Panc1 (cell line): ENCODE results near the gene FSIP1. TPM values are rescaled to one million over a fixed set of nuclear protein-coding genes. Genes with fewer than 3 reads are reported as not detected.

Experiments used
- ATAC-seq: fragments of 200-7000 bp; cut with Tn5 transposase; 2 replicates; pipeline ENCODE4 v1.9.1; 2020; ENCODE audit warnings: mild to moderate bottlenecking, moderate library complexity
- BruUV-seq: library from RNA; stranded (reverse); fragments of 400-500 nt; replicated peaks from 2 replicates; lab custom pipeline; 2021; lab: Mats Ljungman, UMichigan
- CTCF ChIA-PET: fragments of 300-600 bp; sonication (Branson Sonifier 250); formaldehyde crosslinking; loops from one replicate; lab custom pipeline; 2022; ENCODE audit warnings: antibody characterized with exemption; lab: Charles Lee
- POLR2A ChIA-PET: fragments of 300-600 bp; sonication (Branson Sonifier 250); formaldehyde crosslinking; loops from one replicate; lab custom pipeline; 2022; ENCODE audit warnings: antibody characterized with exemption; lab: Charles Lee
- DNase-seq: peaks from one replicate; pipeline ENCODE4 v3.0.0-alpha.2; 2010; ENCODE audit warnings: low read depth, low spot score
- H3K27ac ChIP-seq: 2 replicates; pipeline ENCODE4 v1.5.1; 2011; ENCODE audit warnings: mild to moderate bottlenecking, low read length, inconsistent platforms
- H3K27me3 ChIP-seq: fragments of 200-500 bp; sonication (Bioruptor generic); 2 replicates; pipeline ENCODE4 v1.6.0; 2014; ENCODE audit warnings: low read length, inconsistent platforms; ENCODE audit not compliant: control insufficient read depth, insufficient read depth
- H3K36me3 ChIP-seq: fragments of 200-500 bp; sonication (Bioruptor generic); 2 replicates; pipeline ENCODE4 v1.5.1; 2014; ENCODE audit warnings: inconsistent platforms, mild to moderate bottlenecking, low read length, moderate library complexity; ENCODE audit not compliant: control insufficient read depth, insufficient read depth
- H3K4me1 ChIP-seq: 2 replicates; pipeline ENCODE4 v1.5.1; 2011; ENCODE audit warnings: inconsistent platforms, mild to moderate bottlenecking, low read length, moderate library complexity; ENCODE audit not compliant: control insufficient read depth, insufficient read depth
- H3K4me3 ChIP-seq, 2 experiments: 2 replicates each; pipeline ENCODE4 v1.5.1; 2011 to 2012; ENCODE audit warnings: low read depth in 2 of 2, low read length in 2 of 2, mild to moderate bottlenecking in 2 of 2, inconsistent platforms in 1 of 2, moderate library complexity in 1 of 2
- H3K9me3 ChIP-seq: fragments of 200-500 bp; sonication (Bioruptor generic); 2 replicates; pipeline ENCODE4 v1.5.1; 2014; ENCODE audit warnings: low read depth, mild to moderate bottlenecking, inconsistent platforms, low read length, moderate library complexity; ENCODE audit not compliant: control insufficient read depth, insufficient read depth
- POLR2AphosphoS5 ChIP-seq: IDR thresholded peaks from 2 replicates; pipeline ENCODE4 v1.6.1; 2012; ENCODE audit warnings: mild to moderate bottlenecking, low read depth, low read length, moderate library complexity
- SIN3A ChIP-seq: IDR thresholded peaks from 2 replicates; pipeline ENCODE4 v1.6.1; 2012; ENCODE audit warnings: low read depth, mild to moderate bottlenecking, low read length, moderate library complexity, borderline replicate concordance; ENCODE audit not compliant: insufficient read depth
- TCF7L2 ChIP-seq: IDR thresholded peaks from 2 replicates; pipeline ENCODE4 v1.6.1; 2011; ENCODE audit warnings: mild to moderate bottlenecking, low read depth, low read length, inconsistent platforms
- in situ Hi-C: cut with HindIII; loops from 2 replicates; pipeline ENCODE4 v1.10.0; 2016; ENCODE audit warnings: low sequenced_read_pairs, low pct_unique_long_range_greater_than_20kb
- intact Hi-C: fragments of 100-400 bp; cut with micrococcal nuclease; formaldehyde crosslinking; loops from one replicate; pipeline ENCODE4 v1.10.0; 2022; ENCODE audit not compliant: unreplicated experiment
- total RNA-seq: library from RNA; stranded (reverse); gene quantifications from one replicate; pipeline ENCODE4 v1.2.1, GENCODE V29; 2021; ENCODE audit not compliant: unreplicated experiment
- TF ChIP-seq, protein P1 (sequence below), 2 experiments: IDR thresholded peaks; 2 replicates each; pipeline ENCODE4 v1.6.1; 2011 to 2012; ENCODE audit warnings: low read depth in 2 of 2, control low read depth in 1 of 2, low read length in 1 of 2, mild to moderate bottlenecking in 1 of 2, moderate library complexity in 1 of 2; ENCODE audit not compliant: insufficient read depth in 1 of 2
- TF ChIP-seq, protein P2 (sequence below): fragments of 450-650 bp; IDR thresholded peaks from 2 replicates; pipeline ENCODE4 v1.5.1; 2017; ENCODE audit warnings: mild to moderate bottlenecking

The FSIP1 gene
- total RNA-seq, 1 experiment from 2014 or later: 1.4 TPM

DNA sequence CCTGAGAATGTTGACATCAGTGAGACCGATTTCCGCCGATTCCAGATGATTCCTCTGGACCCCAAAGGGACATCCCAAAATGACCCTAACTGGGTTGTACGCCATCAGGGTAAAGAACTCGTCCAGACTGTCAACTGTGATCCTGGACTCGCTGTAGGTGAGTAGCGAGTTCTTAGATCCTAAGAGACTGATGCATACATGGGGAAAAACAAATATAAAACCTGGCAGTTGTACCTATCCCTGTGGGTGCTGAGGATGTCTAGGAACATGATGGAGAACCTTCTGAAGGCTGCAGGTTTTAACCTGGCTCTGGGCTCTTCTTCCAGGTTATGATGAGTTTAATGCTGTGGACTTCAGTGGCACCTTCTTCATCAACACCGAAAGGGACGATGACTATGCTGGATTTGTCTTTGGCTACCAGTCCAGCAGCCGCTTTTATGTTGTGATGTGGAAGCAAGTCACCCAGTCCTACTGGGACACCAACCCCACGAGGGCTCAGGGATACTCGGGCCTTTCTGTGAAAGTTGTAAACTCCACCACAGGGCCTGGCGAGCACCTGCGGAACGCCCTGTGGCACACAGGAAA is 189.5 kb downstream of the FSIP1 start:
- CTCF ChIA-PET: no interaction called here
- Histone ChIP-seq H3K27ac (no peak overlapping the region), H3K4me1 (no peaks in the 10 kb centered on the region), H3K9me3 (no peaks in the 10 kb centered on the region), H3K4me3 (no peak overlapping the region), H3K27me3 (no peaks in the 10 kb centered on the region), H3K36me3 (no peaks in the 10 kb centered on the region)
- TF ChIP-seq SIN3A (no peak), TCF7L2 (no peak), POLR2AphosphoS5 (no peak)
- TF ChIP-seq, protein P1, sequence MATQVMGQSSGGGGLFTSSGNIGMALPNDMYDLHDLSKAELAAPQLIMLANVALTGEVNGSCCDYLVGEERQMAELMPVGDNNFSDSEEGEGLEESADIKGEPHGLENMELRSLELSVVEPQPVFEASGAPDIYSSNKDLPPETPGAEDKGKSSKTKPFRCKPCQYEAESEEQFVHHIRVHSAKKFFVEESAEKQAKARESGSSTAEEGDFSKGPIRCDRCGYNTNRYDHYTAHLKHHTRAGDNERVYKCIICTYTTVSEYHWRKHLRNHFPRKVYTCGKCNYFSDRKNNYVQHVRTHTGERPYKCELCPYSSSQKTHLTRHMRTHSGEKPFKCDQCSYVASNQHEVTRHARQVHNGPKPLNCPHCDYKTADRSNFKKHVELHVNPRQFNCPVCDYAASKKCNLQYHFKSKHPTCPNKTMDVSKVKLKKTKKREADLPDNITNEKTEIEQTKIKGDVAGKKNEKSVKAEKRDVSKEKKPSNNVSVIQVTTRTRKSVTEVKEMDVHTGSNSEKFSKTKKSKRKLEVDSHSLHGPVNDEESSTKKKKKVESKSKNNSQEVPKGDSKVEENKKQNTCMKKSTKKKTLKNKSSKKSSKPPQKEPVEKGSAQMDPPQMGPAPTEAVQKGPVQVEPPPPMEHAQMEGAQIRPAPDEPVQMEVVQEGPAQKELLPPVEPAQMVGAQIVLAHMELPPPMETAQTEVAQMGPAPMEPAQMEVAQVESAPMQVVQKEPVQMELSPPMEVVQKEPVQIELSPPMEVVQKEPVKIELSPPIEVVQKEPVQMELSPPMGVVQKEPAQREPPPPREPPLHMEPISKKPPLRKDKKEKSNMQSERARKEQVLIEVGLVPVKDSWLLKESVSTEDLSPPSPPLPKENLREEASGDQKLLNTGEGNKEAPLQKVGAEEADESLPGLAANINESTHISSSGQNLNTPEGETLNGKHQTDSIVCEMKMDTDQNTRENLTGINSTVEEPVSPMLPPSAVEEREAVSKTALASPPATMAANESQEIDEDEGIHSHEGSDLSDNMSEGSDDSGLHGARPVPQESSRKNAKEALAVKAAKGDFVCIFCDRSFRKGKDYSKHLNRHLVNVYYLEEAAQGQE (IDR thresholded peaks at IDR 0.05; ENCODE audit: insufficient read depth in 1 of 2, low read depth in 2 of 2, low read length in 1 of 2): no peak
- TF ChIP-seq, protein P2, sequence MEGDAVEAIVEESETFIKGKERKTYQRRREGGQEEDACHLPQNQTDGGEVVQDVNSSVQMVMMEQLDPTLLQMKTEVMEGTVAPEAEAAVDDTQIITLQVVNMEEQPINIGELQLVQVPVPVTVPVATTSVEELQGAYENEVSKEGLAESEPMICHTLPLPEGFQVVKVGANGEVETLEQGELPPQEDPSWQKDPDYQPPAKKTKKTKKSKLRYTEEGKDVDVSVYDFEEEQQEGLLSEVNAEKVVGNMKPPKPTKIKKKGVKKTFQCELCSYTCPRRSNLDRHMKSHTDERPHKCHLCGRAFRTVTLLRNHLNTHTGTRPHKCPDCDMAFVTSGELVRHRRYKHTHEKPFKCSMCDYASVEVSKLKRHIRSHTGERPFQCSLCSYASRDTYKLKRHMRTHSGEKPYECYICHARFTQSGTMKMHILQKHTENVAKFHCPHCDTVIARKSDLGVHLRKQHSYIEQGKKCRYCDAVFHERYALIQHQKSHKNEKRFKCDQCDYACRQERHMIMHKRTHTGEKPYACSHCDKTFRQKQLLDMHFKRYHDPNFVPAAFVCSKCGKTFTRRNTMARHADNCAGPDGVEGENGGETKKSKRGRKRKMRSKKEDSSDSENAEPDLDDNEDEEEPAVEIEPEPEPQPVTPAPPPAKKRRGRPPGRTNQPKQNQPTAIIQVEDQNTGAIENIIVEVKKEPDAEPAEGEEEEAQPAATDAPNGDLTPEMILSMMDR: no peak
- BruUV-seq: no TSS peak
- in situ Hi-C loops: no loop called here
- intact Hi-C loops: loop anchor here (10.0 kb wide), 1 partner anchor 162 kb away; no protein-coding TSS in a partner anchor
- POLR2A ChIA-PET: no interaction called here
- DNase-seq (no peak), ATAC-seq (no peak)

DNA sequence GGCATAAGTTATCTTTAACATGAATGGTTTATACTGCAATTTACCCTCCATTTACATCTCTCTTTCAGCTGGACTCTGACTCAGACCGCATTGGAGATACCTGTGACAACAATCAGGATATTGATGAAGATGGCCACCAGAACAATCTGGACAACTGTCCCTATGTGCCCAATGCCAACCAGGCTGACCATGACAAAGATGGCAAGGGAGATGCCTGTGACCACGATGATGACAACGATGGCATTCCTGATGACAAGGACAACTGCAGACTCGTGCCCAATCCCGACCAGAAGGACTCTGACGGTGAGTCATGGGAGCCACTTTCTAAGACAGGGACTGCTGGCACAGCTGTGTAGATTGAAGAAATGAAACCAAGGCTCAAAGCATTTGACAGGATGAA is 190.1 kb downstream of the FSIP1 start:
- DNase-seq: no peak
- no peak overlapping the region for H3K27ac ChIP-seq
- H3K36me3 ChIP-seq: no peaks in the 10 kb centered on the region
- ChIA-PET POLR2A (no interaction called here), CTCF (no interaction called here)
- no peak overlapping the region for H3K4me3 ChIP-seq
- no peaks in the 10 kb centered on the region for H3K9me3 ChIP-seq
- no peaks in the 10 kb centered on the region for H3K27me3 ChIP-seq
- BruUV-seq: no TSS peak
- H3K4me1 ChIP-seq: no peaks in the 10 kb centered on the region
- intact Hi-C loops: loop anchor here (10.0 kb wide), 1 partner anchor 162 kb away; no protein-coding TSS in a partner anchor
- no peak for ATAC-seq
- TF ChIP-seq TCF7L2 (no peak), SIN3A (no peak), POLR2AphosphoS5 (no peak)
- TF ChIP-seq, protein P1 (IDR thresholded peaks at IDR 0.05; ENCODE audit: insufficient read depth in 1 of 2, low read depth in 2 of 2, low read length in 1 of 2): no peak
- TF ChIP-seq, protein P2: no peak
- in situ Hi-C loops: no loop called here
